NT2/D1 (cell line): ENCODE data around the gene CANT1.

Experiments
- SUZ12 ChIP-seq: IDR thresholded peaks from 2 replicates; pipeline ENCODE4 v1.6.1; 2011; ENCODE audit not compliant: insufficient read length, insufficient read depth; ENCODE audit errors: extremely low read depth
- ZNF274 ChIP-seq: IDR thresholded peaks from 2 replicates; pipeline ENCODE4 v1.6.1; 2011; ENCODE audit warnings: mild to moderate bottlenecking, low read depth, low read length

GRCh38 chr17:79000396-79001189 lies 9.0 kb downstream of the CANT1 start:
- TF ChIP-seq SUZ12 = no peak
- TF ChIP-seq ZNF274 = no peak
